ENCODE results near the gene REEP2.

REEP2 gene

DNA sequence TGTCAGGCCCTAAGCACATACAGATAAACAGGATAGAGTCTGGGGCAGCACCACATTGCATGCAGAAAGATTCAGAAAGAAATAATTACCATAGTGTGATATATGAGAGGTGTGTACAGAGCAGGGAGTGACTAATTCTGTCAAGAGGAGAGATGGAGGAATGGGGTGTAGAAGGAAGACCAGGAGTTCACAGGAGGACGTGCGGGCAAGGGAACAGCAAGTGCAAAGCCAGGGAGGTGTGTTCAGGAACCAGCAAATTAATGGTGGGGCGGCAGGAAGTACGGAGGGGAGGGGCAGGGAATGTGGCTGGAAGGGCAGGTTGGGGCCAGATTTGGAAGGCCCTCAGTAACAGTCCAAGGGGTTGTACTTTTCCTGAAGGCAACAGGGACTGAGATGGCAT lies 43.8 kb downstream of the REEP2 start:
- TF ChIP-seq CTCF (IDR thresholded peaks at IDR 0.05; ENCODE audit: low read length): no peak
- TF ChIP-seq EZH2 (IDR thresholded peaks at IDR 0.05; ENCODE audit: borderline replicate concordance, low read length): no peak
- Histone ChIP-seq H3K9ac (ENCODE audit: low read length) (no peak overlapping the region), H3K4me3 (ENCODE audit: low read depth, low read length, poor library complexity, severe bottlenecking) (no peak overlapping the region), H3K79me2 (ENCODE audit: insufficient read depth, low read length) (no peaks in the 10 kb centered on the region), H3K9me3 (ENCODE audit: low read length) (no peaks in the 10 kb centered on the region), H3K27ac (ENCODE audit: low read depth, low read length, poor library complexity, severe bottlenecking) (no peak overlapping the region), H3K4me1 (ENCODE audit: insufficient read depth, low read length, severe bottlenecking) (peaks cover 4% of the 10 kb centered on the region), H4K20me1 (ENCODE audit: insufficient read depth, low read length) (no peaks in the 10 kb centered on the region), H3K27me3 (ENCODE audit: insufficient read depth, low read length) (peaks cover 3% of the 10 kb centered on the region; the same call in 1 of the 2 replicates), H3K9me2 (ENCODE audit: low read depth, low read length) (no peaks in the 10 kb centered on the region), H3K4me2 (ENCODE audit: low read length) (no peak overlapping the region), H3F3A (ENCODE audit: insufficient read depth, low read length) (no peaks in the 10 kb centered on the region), H3K36me3 (ENCODE audit: insufficient read depth, low read length) (no peaks in the 10 kb centered on the region; the same call in 1 of the 2 replicates), H2AFZ (ENCODE audit: low read length) (no peak overlapping the region)

DNA sequence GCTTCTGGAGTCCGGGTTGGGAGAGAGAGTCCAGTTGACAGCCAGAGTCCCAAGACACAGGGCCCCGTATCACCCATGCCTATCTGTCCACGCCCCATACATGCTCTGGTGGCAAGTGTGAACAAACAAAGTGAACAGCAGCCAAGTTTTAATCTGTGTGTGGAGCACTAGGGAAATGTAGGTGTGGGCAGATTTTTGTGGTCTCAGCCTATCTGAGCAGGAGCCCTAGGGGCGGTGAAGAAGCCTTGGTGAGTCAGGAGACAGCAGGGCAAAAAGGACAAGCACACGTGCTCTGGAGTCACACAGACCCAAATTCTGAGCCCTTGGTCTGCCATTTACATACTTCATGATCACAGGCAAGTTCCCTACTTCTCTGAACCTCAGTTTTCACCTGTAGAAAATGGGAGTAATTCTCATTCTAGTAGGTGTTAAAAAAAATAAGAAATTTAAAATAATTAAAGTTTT lies 49.7 kb downstream of the REEP2 start:
- H3K9ac ChIP-seq (ENCODE audit: low read length): no peak overlapping the region
- no peaks in the 10 kb centered on the region for H3K79me2 ChIP-seq (ENCODE audit: insufficient read depth, low read length)
- no peaks in the 10 kb centered on the region for H3K27me3 ChIP-seq (ENCODE audit: insufficient read depth, low read length)
- peaks cover 15% of the 10 kb centered on the region for H3K4me1 ChIP-seq (ENCODE audit: insufficient read depth, low read length, severe bottlenecking)
- H3K36me3 ChIP-seq (ENCODE audit: insufficient read depth, low read length): no peaks in the 10 kb centered on the region
- H3K4me2 ChIP-seq (ENCODE audit: low read length): no peak overlapping the region
- no peak for TF ChIP-seq CTCF (IDR thresholded peaks at IDR 0.05; ENCODE audit: low read length)
- no peak for TF ChIP-seq EZH2 (IDR thresholded peaks at IDR 0.05; ENCODE audit: borderline replicate concordance, low read length)
- no peaks in the 10 kb centered on the region for H3K9me2 ChIP-seq (ENCODE audit: low read depth, low read length)
- H2AFZ ChIP-seq (ENCODE audit: low read length): no peak overlapping the region
- H3K9me3 ChIP-seq (ENCODE audit: low read length): no peaks in the 10 kb centered on the region
- no peak overlapping the region for H3K4me3 ChIP-seq (ENCODE audit: low read depth, low read length, poor library complexity, severe bottlenecking)
- no peaks in the 10 kb centered on the region for H4K20me1 ChIP-seq (ENCODE audit: insufficient read depth, low read length)
- H3F3A ChIP-seq (ENCODE audit: insufficient read depth, low read length): no peaks in the 10 kb centered on the region
- H3K27ac ChIP-seq (ENCODE audit: low read depth, low read length, poor library complexity, severe bottlenecking): no peak overlapping the region

DNA sequence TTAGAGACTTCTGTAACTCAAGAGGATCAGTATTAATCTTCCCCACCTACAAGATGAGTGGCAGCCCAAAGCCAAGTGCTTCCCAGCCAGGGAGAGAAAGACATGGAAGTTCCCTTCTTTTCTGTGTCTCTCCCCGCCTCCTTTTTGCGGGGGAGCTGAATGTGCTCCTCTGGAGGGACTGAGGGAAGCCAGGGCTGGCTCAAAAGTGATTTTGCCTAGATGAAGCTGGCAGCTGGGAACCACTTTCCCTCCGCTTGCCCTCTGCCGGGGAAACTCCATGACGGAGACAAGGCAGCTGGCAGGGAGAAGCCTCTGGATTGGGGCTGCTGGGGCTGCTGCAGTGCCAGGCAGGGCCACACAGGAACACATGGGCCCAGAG lies 50.8 kb downstream of the REEP2 start:
- Histone ChIP-seq H3K36me3 (ENCODE audit: insufficient read depth, low read length) (no peaks in the 10 kb centered on the region), H3F3A (ENCODE audit: insufficient read depth, low read length) (no peaks in the 10 kb centered on the region), H2AFZ (ENCODE audit: low read length) (no peak overlapping the region), H3K4me2 (ENCODE audit: low read length) (no peak overlapping the region), H3K9me2 (ENCODE audit: low read depth, low read length) (no peaks in the 10 kb centered on the region), H3K79me2 (ENCODE audit: insufficient read depth, low read length) (no peaks in the 10 kb centered on the region), H3K4me3 (ENCODE audit: low read depth, low read length, poor library complexity, severe bottlenecking) (no peak overlapping the region), H4K20me1 (ENCODE audit: insufficient read depth, low read length) (no peaks in the 10 kb centered on the region), H3K9ac (ENCODE audit: low read length) (no peak overlapping the region), H3K27ac (ENCODE audit: low read depth, low read length, poor library complexity, severe bottlenecking) (no peak overlapping the region), H3K27me3 (ENCODE audit: insufficient read depth, low read length) (no peaks in the 10 kb centered on the region), H3K4me1 (ENCODE audit: insufficient read depth, low read length, severe bottlenecking) (peaks cover 15% of the 10 kb centered on the region), H3K9me3 (ENCODE audit: low read length) (no peaks in the 10 kb centered on the region)
- TF ChIP-seq CTCF (IDR thresholded peaks at IDR 0.05; ENCODE audit: low read length) (no peak), EZH2 (IDR thresholded peaks at IDR 0.05; ENCODE audit: borderline replicate concordance, low read length) (no peak)
